Measurements from ENCODE around the gene MED6. TPM values are rescaled to one million over a fixed set of nuclear protein-coding genes. Genes with fewer than 3 reads are reported as not detected.

Gene MED6
- total RNA-seq, 2 experiments from 2014 or later: 48.5 to 48.9 TPM

- DNase-seq: no peak
- Mint-ChIP-seq H3K27ac (peak overlapping the region; percentile 1), H3K4me3 (no peak overlapping the region), H3K27me3 (ENCODE audit: low read depth) (no peaks in the 10 kb centered on the region), H3K36me3 (ENCODE audit: low read depth) (peaks cover 4% of the 10 kb centered on the region), H3K4me1 (ENCODE audit: low read depth) (peaks cover 22% of the 10 kb centered on the region), H3K9me3 (peaks cover 8% of the 10 kb centered on the region)
- intact Hi-C loops (cut with micrococcal nuclease): no loop called here
- CTCF ChIA-PET: interaction anchor here (1.6 kb wide), 1 partner anchor 77 kb away, joined by 4 read pairs; no protein-coding TSS in a partner anchor
Observed at GRCh38 chr14:70635971-70636595, 35.6 kb upstream of the MED6 start.

- Mint-ChIP-seq H3K4me1 (ENCODE audit: low read depth) (peaks cover 8% of the 10 kb centered on the region), H3K4me3 (no peak overlapping the region), H3K36me3 (ENCODE audit: low read depth) (peaks cover 6% of the 10 kb centered on the region), H3K9me3 (peaks cover 16% of the 10 kb centered on the region), H3K27ac (no peak overlapping the region), H3K27me3 (ENCODE audit: low read depth) (no peaks in the 10 kb centered on the region)
- no peak for DNase-seq
- intact Hi-C loops (cut with micrococcal nuclease): no loop called here
- CTCF ChIA-PET: interaction anchor here (3.2 kb wide), 1 partner anchor 81 kb away, joined by 9 read pairs; no protein-coding TSS in a partner anchor
Observed at GRCh38 chr14:70631948-70632347, 31.5 kb upstream of the MED6 start.

GRCh38 chr14:70624972-70625371 lies 24.5 kb upstream of the MED6 start:
- DNase-seq: no peak
- intact Hi-C loops (cut with micrococcal nuclease): loop anchor here (5.0 kb wide), 1 partner anchor 347 kb away; no protein-coding TSS in a partner anchor
- H3K27me3 Mint-ChIP-seq (ENCODE audit: low read depth): no peaks in the 10 kb centered on the region
- CTCF ChIA-PET: interaction anchor here (1.6 to 2.2 kb wide), 2 partner anchors 89 to 192 kb away, joined by 5 to 7 read pairs; no protein-coding TSS in a partner anchor
- H3K4me1 Mint-ChIP-seq (ENCODE audit: low read depth): no peaks in the 10 kb centered on the region
- H3K4me3 Mint-ChIP-seq: no peak overlapping the region
- no peak overlapping the region for H3K27ac Mint-ChIP-seq
- H3K36me3 Mint-ChIP-seq (ENCODE audit: low read depth): peaks cover 7% of the 10 kb centered on the region
- peaks cover 19% of the 10 kb centered on the region for H3K9me3 Mint-ChIP-seq

GRCh38 chr14:70622111-70622712 lies 21.8 kb upstream of the MED6 start:
- H3K36me3 Mint-ChIP-seq (ENCODE audit: low read depth): peaks cover 6% of the 10 kb centered on the region
- H3K4me1 Mint-ChIP-seq (ENCODE audit: low read depth): no peaks in the 10 kb centered on the region
- peaks cover 12% of the 10 kb centered on the region for H3K9me3 Mint-ChIP-seq
- peak; percentile 72 for DNase-seq
- H3K27ac Mint-ChIP-seq: no peak overlapping the region
- no peaks in the 10 kb centered on the region for H3K27me3 Mint-ChIP-seq (ENCODE audit: low read depth)
- intact Hi-C loops (cut with micrococcal nuclease): loop anchor here (1.0 to 5.0 kb wide), 4 partner anchors 21 to 350 kb away; no protein-coding TSS in a partner anchor
- H3K4me3 Mint-ChIP-seq: no peak overlapping the region
- CTCF ChIA-PET: interaction anchor here (0.7 to 5.0 kb wide), 11 partner anchors 11 to 196 kb away, joined by 3 to 51 read pairs (median 5); no protein-coding TSS in a partner anchor

GRCh38 chr14:70619708-70620107 lies 19.3 kb upstream of the MED6 start:
- H3K36me3 Mint-ChIP-seq (ENCODE audit: low read depth): no peaks in the 10 kb centered on the region
- CTCF ChIA-PET: interaction anchor here (0.7 to 5.0 kb wide), 3 partner anchors 93 to 256 kb away, joined by 3 to 51 read pairs (median 3); no protein-coding TSS in a partner anchor
- DNase-seq: no peak
- H3K27me3 Mint-ChIP-seq (ENCODE audit: low read depth): no peaks in the 10 kb centered on the region
- H3K4me3 Mint-ChIP-seq: no peak overlapping the region
- H3K27ac Mint-ChIP-seq: no peak overlapping the region
- intact Hi-C loops (cut with micrococcal nuclease): loop anchor here (5.0 kb wide), 1 partner anchor 353 kb away; no protein-coding TSS in a partner anchor
- no peaks in the 10 kb centered on the region for H3K4me1 Mint-ChIP-seq (ENCODE audit: low read depth)
- H3K9me3 Mint-ChIP-seq: no peaks in the 10 kb centered on the region

- Mint-ChIP-seq H3K27me3 (ENCODE audit: low read depth) (no peaks in the 10 kb centered on the region), H3K4me3 (no peak overlapping the region), H3K27ac (no peak overlapping the region), H3K36me3 (ENCODE audit: low read depth) (no peaks in the 10 kb centered on the region), H3K9me3 (no peaks in the 10 kb centered on the region), H3K4me1 (ENCODE audit: low read depth) (no peaks in the 10 kb centered on the region)
- DNase-seq: no peak
- intact Hi-C loops (cut with micrococcal nuclease): no loop called here
- CTCF ChIA-PET: interaction anchor here (1.0 kb wide), 1 partner anchor 9 kb away, joined by 3 read pairs; no protein-coding TSS in a partner anchor
Observed at GRCh38 chr14:70618314-70618713, 17.9 kb upstream of the MED6 start.

- Mint-ChIP-seq H3K27ac (no peak overlapping the region), H3K36me3 (ENCODE audit: low read depth) (no peaks in the 10 kb centered on the region), H3K4me3 (no peak overlapping the region), H3K4me1 (ENCODE audit: low read depth) (no peaks in the 10 kb centered on the region), H3K27me3 (ENCODE audit: low read depth) (no peaks in the 10 kb centered on the region), H3K9me3 (no peaks in the 10 kb centered on the region)
- CTCF ChIA-PET: interaction anchor here (0.9 to 1.4 kb wide), 2 partner anchors 13 to 98 kb away, joined by 3 to 4 read pairs; no protein-coding TSS in a partner anchor
- intact Hi-C loops (cut with micrococcal nuclease): no loop called here
- DNase-seq: no peak
Observed at GRCh38 chr14:70616646-70617045, 16.2 kb upstream of the MED6 start.

GRCh38 chr14:70611216-70611615 lies 10.8 kb upstream of the MED6 start:
- intact Hi-C loops (cut with micrococcal nuclease): no loop called here
- no peak for DNase-seq
- Mint-ChIP-seq H3K27me3 (ENCODE audit: low read depth) (no peaks in the 10 kb centered on the region), H3K9me3 (no peaks in the 10 kb centered on the region), H3K27ac (no peak overlapping the region), H3K4me1 (ENCODE audit: low read depth) (no peaks in the 10 kb centered on the region), H3K36me3 (ENCODE audit: low read depth) (no peaks in the 10 kb centered on the region), H3K4me3 (no peak overlapping the region)
- CTCF ChIA-PET: no interaction called here

GRCh38 chr14:70602254-70602653 lies 1.8 kb upstream of the MED6 start:
- Mint-ChIP-seq H3K27me3 (ENCODE audit: low read depth) (peaks cover 2% of the 10 kb centered on the region), H3K4me1 (ENCODE audit: low read depth) (peaks cover 23% of the 10 kb centered on the region), H3K27ac (no peak overlapping the region), H3K36me3 (ENCODE audit: low read depth) (peaks cover 3% of the 10 kb centered on the region), H3K9me3 (no peaks in the 10 kb centered on the region), H3K4me3 (no peak overlapping the region)
- intact Hi-C loops (cut with micrococcal nuclease): loop anchor here (5.0 kb wide), 1 partner anchor 305 kb away; the partner anchor contains the start of gene PCNX1
- CTCF ChIA-PET: interaction anchor here (0.9 to 1.6 kb wide), 2 partner anchors 111 to 215 kb away, joined by 3 read pairs; no protein-coding TSS in a partner anchor
- no peak for DNase-seq

- intact Hi-C loops (cut with micrococcal nuclease): loop anchor here (2.0 to 5.0 kb wide), 2 partner anchors 40 to 306 kb away; partner anchors contain the start of genes PCNX1 and TTC9
- H3K4me1 Mint-ChIP-seq (ENCODE audit: low read depth): peaks cover 23% of the 10 kb centered on the region
- peak overlapping the region; percentile 76 for H3K27ac Mint-ChIP-seq
- CTCF ChIA-PET: no interaction called here
- H3K9me3 Mint-ChIP-seq: no peaks in the 10 kb centered on the region
- H3K4me3 Mint-ChIP-seq: peak overlapping the region; percentile 98
- H3K36me3 Mint-ChIP-seq (ENCODE audit: low read depth): peaks cover 3% of the 10 kb centered on the region
- DNase-seq: no peak
- H3K27me3 Mint-ChIP-seq (ENCODE audit: low read depth): peaks cover 2% of the 10 kb centered on the region
Observed at GRCh38 chr14:70601162-70601561, 707 bp upstream of the MED6 start.

GRCh38 chr14:70599345-70599744 lies 1.1 kb downstream of the MED6 start:
- CTCF ChIA-PET: no interaction called here
- Mint-ChIP-seq H3K9me3 (no peaks in the 10 kb centered on the region), H3K36me3 (ENCODE audit: low read depth) (peaks cover 7% of the 10 kb centered on the region), H3K27me3 (ENCODE audit: low read depth) (peaks cover under 1% of the 10 kb centered on the region), H3K4me3 (peak overlapping the region; percentile 98), H3K27ac (no peak overlapping the region), H3K4me1 (ENCODE audit: low read depth) (peaks cover 23% of the 10 kb centered on the region)
- no peak for DNase-seq
- intact Hi-C loops (cut with micrococcal nuclease): no loop called here

- Mint-ChIP-seq H3K9me3 (no peaks in the 10 kb centered on the region), H3K36me3 (ENCODE audit: low read depth) (peaks cover 10% of the 10 kb centered on the region), H3K27me3 (ENCODE audit: low read depth) (no peaks in the 10 kb centered on the region), H3K27ac (no peak overlapping the region), H3K4me3 (no peak overlapping the region), H3K4me1 (ENCODE audit: low read depth) (peaks cover 23% of the 10 kb centered on the region)
- DNase-seq: no peak
- intact Hi-C loops (cut with micrococcal nuclease): no loop called here
- CTCF ChIA-PET: no interaction called here
Observed at GRCh38 chr14:70597731-70598130, 2.7 kb downstream of the MED6 start.
